ENCODE measurements around the gene FSTL1.
"Not testable (repeated sequence)": the region's sequence is repeated elsewhere in the genome, so short reads cannot be mapped to it uniquely, and the experiment has no call there.

Gene FSTL1

GRCh38 chr3:120418866-120419490 lies 31.8 kb downstream of the FSTL1 start:
- no peak overlapping the region for H3K4me3 ChIP-seq (ENCODE audit: low read depth, low read length)

- no peak overlapping the region for H3K4me3 ChIP-seq (ENCODE audit: low read depth, low read length)
Measured at GRCh38 chr3:120418446-120418845, 32.3 kb downstream of the FSTL1 start.

- no peak overlapping the region for H3K4me3 ChIP-seq (ENCODE audit: low read depth, low read length)
Measured at GRCh38 chr3:120417272-120417911, 33.4 kb downstream of the FSTL1 start.

GRCh38 chr3:120416868-120417267 lies 33.9 kb downstream of the FSTL1 start:
- no peak overlapping the region for H3K4me3 ChIP-seq (ENCODE audit: low read depth, low read length)

GRCh38 chr3:120415756-120416155 lies 35.0 kb downstream of the FSTL1 start:
- no peak overlapping the region for H3K4me3 ChIP-seq (ENCODE audit: low read depth, low read length)

GRCh38 chr3:120410541-120410940 lies 40.3 kb downstream of the FSTL1 start:
- H3K4me3 ChIP-seq (ENCODE audit: low read depth, low read length), result no peak overlapping the region

- H3K4me3 ChIP-seq (ENCODE audit: low read depth, low read length), result no peak overlapping the region
Measured at GRCh38 chr3:120410116-120410515, 40.7 kb downstream of the FSTL1 start.

GRCh38 chr3:120407508-120408287 lies 43.1 kb downstream of the FSTL1 start:
- H3K4me3 ChIP-seq (ENCODE audit: low read depth, low read length), result no peak overlapping the region

GRCh38 chr3:120404876-120405275 lies 45.9 kb downstream of the FSTL1 start:
- no peak overlapping the region for H3K4me3 ChIP-seq (ENCODE audit: low read depth, low read length)

GRCh38 chr3:120402257-120402656 lies 48.5 kb downstream of the FSTL1 start:
- H3K4me3 ChIP-seq (ENCODE audit: low read depth, low read length), result no peak overlapping the region

- no peak overlapping the region for H3K4me3 ChIP-seq (ENCODE audit: low read depth, low read length)
Measured at GRCh38 chr3:120399372-120399771, 51.4 kb downstream of the FSTL1 start.

GRCh38 chr3:120396469-120396868 lies 54.3 kb downstream of the FSTL1 start:
- no peak overlapping the region for H3K4me3 ChIP-seq (ENCODE audit: low read depth, low read length)

- no peak overlapping the region for H3K4me3 ChIP-seq (ENCODE audit: low read depth, low read length)
Measured at GRCh38 chr3:120394347-120394746, 56.4 kb downstream of the FSTL1 start.

- H3K4me3 ChIP-seq (ENCODE audit: low read depth, low read length), result no peak overlapping the region
Measured at GRCh38 chr3:120393761-120394160, 57.0 kb downstream of the FSTL1 start.

- H3K4me3 ChIP-seq (ENCODE audit: low read depth, low read length), result no peak overlapping the region
Measured at GRCh38 chr3:120393243-120393642, 57.5 kb downstream of the FSTL1 start.

GRCh38 chr3:120382941-120383447 lies 67.8 kb downstream of the FSTL1 start:
- H3K4me3 ChIP-seq (ENCODE audit: low read depth, low read length), result no peak overlapping the region

GRCh38 chr3:120381503-120381902 lies 69.3 kb downstream of the FSTL1 start:
- H3K4me3 ChIP-seq (ENCODE audit: low read depth, low read length), result no peak overlapping the region

- H3K4me3 ChIP-seq (ENCODE audit: low read depth, low read length), result not testable (repeated sequence)
Measured at GRCh38 chr3:120377948-120378347, 72.8 kb downstream of the FSTL1 start.

GRCh38 chr3:120370463-120370862 lies 80.3 kb downstream of the FSTL1 start:
- H3K4me3 ChIP-seq (ENCODE audit: low read depth, low read length), result no peak overlapping the region

GRCh38 chr3:120369037-120369467 lies 81.7 kb downstream of the FSTL1 start:
- no peak overlapping the region for H3K4me3 ChIP-seq (ENCODE audit: low read depth, low read length)

- no peak overlapping the region for H3K4me3 ChIP-seq (ENCODE audit: low read depth, low read length)
Measured at GRCh38 chr3:120368172-120368571, 82.6 kb downstream of the FSTL1 start.

- H3K4me3 ChIP-seq (ENCODE audit: low read depth, low read length), result no peak overlapping the region
Measured at GRCh38 chr3:120364821-120365220, 86.0 kb downstream of the FSTL1 start.

All from iPS-11a (cell line).